ENCODE data around the gene PLXDC2.
"Not testable (repeated sequence)": the region's sequence is repeated elsewhere in the genome, so short reads cannot be mapped to it uniquely, and the experiment has no call there.

PLXDC2 gene

GRCh38 chr10:19986591-19986990 lies 170.4 kb downstream of the PLXDC2 start:
- DNase-seq: no peak

GRCh38 chr10:19987931-19988330 lies 171.7 kb downstream of the PLXDC2 start:
- no peak for DNase-seq

- no peak for DNase-seq
These were observed 177.6 kb downstream of the PLXDC2 start for GRCh38 chr10:19993714-19994315.

GRCh38 chr10:19998482-19998881 lies 182.2 kb downstream of the PLXDC2 start:
- DNase-seq: no peak

GRCh38 chr10:19999431-19999830 lies 183.2 kb downstream of the PLXDC2 start:
- DNase-seq: no peak

GRCh38 chr10:20002026-20002425 lies 185.8 kb downstream of the PLXDC2 start:
- DNase-seq: not testable (repeated sequence)

- DNase-seq: no peak
These were observed 186.4 kb downstream of the PLXDC2 start for GRCh38 chr10:20002657-20003056.

- DNase-seq: no peak
These were observed 187.9 kb downstream of the PLXDC2 start for GRCh38 chr10:20004087-20004523.

GRCh38 chr10:20005638-20006037 lies 189.4 kb downstream of the PLXDC2 start:
- no peak for DNase-seq

GRCh38 chr10:20006169-20006870 lies 190.1 kb downstream of the PLXDC2 start:
- no peak for DNase-seq

- DNase-seq: no peak
These were observed 191.2 kb downstream of the PLXDC2 start for GRCh38 chr10:20007426-20007825.

GRCh38 chr10:20013991-20014750 lies 197.9 kb downstream of the PLXDC2 start:
- DNase-seq: no peak

GRCh38 chr10:20017961-20018360 lies 201.7 kb downstream of the PLXDC2 start:
- DNase-seq: no peak

GRCh38 chr10:20020677-20021076 lies 204.4 kb downstream of the PLXDC2 start:
- no peak for DNase-seq

GRCh38 chr10:20029523-20029922 lies 213.3 kb downstream of the PLXDC2 start:
- DNase-seq: no peak

GRCh38 chr10:20033476-20033875 lies 217.2 kb downstream of the PLXDC2 start:
- DNase-seq: no peak

GRCh38 chr10:20034732-20035131 lies 218.5 kb downstream of the PLXDC2 start:
- no peak for DNase-seq

- no peak for DNase-seq
These were observed 223.8 kb downstream of the PLXDC2 start for GRCh38 chr10:20040012-20040411.

GRCh38 chr10:20041931-20042330 lies 225.7 kb downstream of the PLXDC2 start:
- no peak for DNase-seq

- not testable (repeated sequence) for DNase-seq
These were observed 228.9 kb downstream of the PLXDC2 start for GRCh38 chr10:20045100-20045499.

- DNase-seq: no peak
These were observed 231.9 kb downstream of the PLXDC2 start for GRCh38 chr10:20048161-20048560.

- DNase-seq: peak; percentile 77
These were observed 241.9 kb downstream of the PLXDC2 start for GRCh38 chr10:20058135-20058534.

- peak; percentile 29 for DNase-seq
These were observed 243.0 kb downstream of the PLXDC2 start for GRCh38 chr10:20059084-20059835.
